C4-2B (cell line): ENCODE measurements around the gene HLCS.

Experiments
- CTCF ChIP-seq: fragments of 450-650 bp; conservative IDR thresholded peaks from 2 replicates; pipeline ENCODE4 v1.5.1; 2017; ENCODE audit warnings: mild to moderate bottlenecking
- ZFX ChIP-seq: fragments of 450-650 bp; IDR thresholded peaks from 2 replicates; pipeline ENCODE4 v1.6.1; 2017

- TF ChIP-seq CTCF (no peak), ZFX (no peak)
Observed at GRCh38 chr21:36756527-36756926, 209.9 kb downstream of the HLCS start.
